MM.1S (cell line): ENCODE measurements around the gene ZNF385A.

ENCODE experiments used
- EZH2 ChIP-seq: fragments of 300-600 bp; sonication (generic); optimal IDR thresholded peaks from 2 replicates; pipeline ENCODE3; 2017; ENCODE audit warnings: low read depth, mild to moderate bottlenecking, antibody characterized with exemption, low read length, mixed read lengths
- TF ChIP-seq, protein P1 (sequence below): fragments of 300-600 bp; sonication (generic); IDR thresholded peaks from 2 replicates; pipeline ENCODE4 v1.5.1; 2016; ENCODE audit warnings: antibody characterized with exemption, low read length, mixed read lengths

DNA sequence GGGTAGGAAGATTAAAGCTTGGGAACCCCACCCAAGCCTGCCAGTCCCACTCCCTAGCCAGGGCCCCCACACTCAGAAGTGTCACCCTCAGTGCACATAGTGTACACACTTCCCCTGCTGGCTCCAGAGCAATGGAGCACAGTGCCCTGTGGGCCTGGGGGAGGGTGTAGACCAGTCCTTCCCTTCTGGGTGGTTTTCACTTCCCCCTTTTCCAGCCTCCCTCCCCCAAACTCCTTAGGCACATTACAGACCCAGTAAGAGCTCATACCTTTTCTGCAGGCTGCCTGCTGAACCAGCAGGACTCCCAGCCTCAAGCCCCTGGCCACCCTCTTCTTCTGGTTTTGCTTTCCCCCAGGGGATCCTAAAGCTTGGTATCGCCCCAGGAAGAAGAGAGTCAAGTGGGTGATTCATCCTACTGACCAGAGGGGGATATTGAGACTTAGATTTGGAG lies at the start of gene ZNF385A:
- TF ChIP-seq EZH2, result no peak
- TF ChIP-seq, protein P1, sequence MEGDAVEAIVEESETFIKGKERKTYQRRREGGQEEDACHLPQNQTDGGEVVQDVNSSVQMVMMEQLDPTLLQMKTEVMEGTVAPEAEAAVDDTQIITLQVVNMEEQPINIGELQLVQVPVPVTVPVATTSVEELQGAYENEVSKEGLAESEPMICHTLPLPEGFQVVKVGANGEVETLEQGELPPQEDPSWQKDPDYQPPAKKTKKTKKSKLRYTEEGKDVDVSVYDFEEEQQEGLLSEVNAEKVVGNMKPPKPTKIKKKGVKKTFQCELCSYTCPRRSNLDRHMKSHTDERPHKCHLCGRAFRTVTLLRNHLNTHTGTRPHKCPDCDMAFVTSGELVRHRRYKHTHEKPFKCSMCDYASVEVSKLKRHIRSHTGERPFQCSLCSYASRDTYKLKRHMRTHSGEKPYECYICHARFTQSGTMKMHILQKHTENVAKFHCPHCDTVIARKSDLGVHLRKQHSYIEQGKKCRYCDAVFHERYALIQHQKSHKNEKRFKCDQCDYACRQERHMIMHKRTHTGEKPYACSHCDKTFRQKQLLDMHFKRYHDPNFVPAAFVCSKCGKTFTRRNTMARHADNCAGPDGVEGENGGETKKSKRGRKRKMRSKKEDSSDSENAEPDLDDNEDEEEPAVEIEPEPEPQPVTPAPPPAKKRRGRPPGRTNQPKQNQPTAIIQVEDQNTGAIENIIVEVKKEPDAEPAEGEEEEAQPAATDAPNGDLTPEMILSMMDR, result no peak
